ENCODE measurements around the gene SERGEF.

GRCh38 chr11:17887779-17888178, 125.1 kb downstream of the SERGEF start:
- TF ChIP-seq GATA2 (IDR thresholded peaks at IDR 0.05; ENCODE audit: low read depth, low read length) (no peak), GATA3 (IDR thresholded peaks at IDR 0.05; ENCODE audit: low read depth, low read length) (no peak)

All from SH-SY5Y (cell line).